NCI-H2227 (cell line): ENCODE data around the gene SERPINA12.

ENCODE experiments used
- DNase-seq: peaks from one replicate; lab custom pipeline; 2025; ENCODE audit not compliant: unreplicated experiment; lab: John Stamatoyannopoulos, UW

Gene SERPINA12

GRCh38 chr14:94509356-94509755 is at the start of gene SERPINA12:
TSS of gene SERPINA12 (minus strand) at chr14:94509469. CDS start at chr14:94498397, 11,072 bp downstream.
- DNase-seq, result no peak

GRCh38 chr14:94558842-94559241 is 49.6 kb upstream of the SERPINA12 start:
- DNase-seq, result no peak

- no peak for DNase-seq
These were observed 48.1 kb upstream of the SERPINA12 start for GRCh38 chr14:94557327-94557726.

DNA sequence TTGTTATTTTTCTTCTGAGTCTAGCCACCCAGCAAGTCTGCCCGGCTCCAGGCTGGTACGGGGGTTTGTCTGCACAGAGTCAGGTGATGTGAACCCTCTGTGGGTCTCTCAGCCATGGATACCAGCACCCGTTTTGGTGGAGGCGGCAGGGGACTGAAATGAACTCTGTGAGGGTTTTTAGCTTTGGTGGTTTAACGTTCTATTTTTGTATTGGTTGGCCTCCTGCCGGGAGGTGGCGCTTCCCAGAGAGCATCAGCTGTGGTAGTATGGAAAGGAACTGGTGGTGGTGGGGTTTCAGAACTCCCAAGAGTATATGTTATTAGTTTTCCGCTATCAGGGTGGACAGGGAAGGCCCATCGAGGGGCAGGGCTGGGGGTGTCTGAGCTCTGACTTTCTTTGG is 46.7 kb upstream of the SERPINA12 start:
- DNase-seq, result no peak

- no peak for DNase-seq
These were observed 40.8 kb upstream of the SERPINA12 start for GRCh38 chr14:94550041-94550440.

- DNase-seq, result peak; percentile 69
These were observed 40.0 kb upstream of the SERPINA12 start for GRCh38 chr14:94548999-94549985.

- no peak for DNase-seq
These were observed 39.1 kb upstream of the SERPINA12 start for GRCh38 chr14:94548131-94548998.

GRCh38 chr14:94547726-94548125 is 38.5 kb upstream of the SERPINA12 start:
- DNase-seq, result no peak

- no peak for DNase-seq
These were observed 37.9 kb upstream of the SERPINA12 start for GRCh38 chr14:94547151-94547680.

DNA sequence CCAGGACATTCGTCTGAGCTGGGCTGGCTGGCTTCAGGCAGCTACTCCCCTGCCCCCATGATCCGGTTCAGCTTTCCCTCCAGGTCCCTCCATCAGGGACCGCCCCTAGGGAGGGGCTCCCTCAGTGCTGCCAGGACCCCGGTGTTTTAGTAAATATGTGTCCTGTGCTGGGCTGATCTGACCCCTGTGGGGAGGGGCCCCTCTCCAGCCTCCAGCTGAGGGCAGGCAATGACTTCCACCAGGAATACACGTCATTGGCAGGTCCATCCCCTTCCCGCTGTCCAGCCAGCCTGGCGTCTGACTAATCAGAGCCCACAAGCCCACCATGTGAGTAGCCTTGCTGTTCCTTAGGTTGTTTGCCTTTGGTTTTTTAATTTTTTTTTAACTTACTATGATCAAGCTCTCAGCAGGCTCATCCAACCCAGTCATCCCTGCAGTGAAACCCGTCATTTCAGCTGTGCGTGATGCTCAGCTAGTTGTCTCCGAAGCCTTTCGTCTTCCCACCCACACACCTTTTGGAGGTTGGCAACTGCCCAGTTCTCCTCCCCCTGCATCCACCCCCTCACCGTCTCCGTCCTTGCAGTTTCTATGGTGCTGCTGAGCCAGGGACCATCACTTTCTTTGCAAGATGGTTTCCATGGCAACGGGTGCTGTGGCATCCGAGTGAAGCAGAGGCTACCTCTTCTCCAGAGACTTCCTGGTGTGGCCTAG is 36.0 kb upstream of the SERPINA12 start:
- peak; percentile 87 for DNase-seq

DNA sequence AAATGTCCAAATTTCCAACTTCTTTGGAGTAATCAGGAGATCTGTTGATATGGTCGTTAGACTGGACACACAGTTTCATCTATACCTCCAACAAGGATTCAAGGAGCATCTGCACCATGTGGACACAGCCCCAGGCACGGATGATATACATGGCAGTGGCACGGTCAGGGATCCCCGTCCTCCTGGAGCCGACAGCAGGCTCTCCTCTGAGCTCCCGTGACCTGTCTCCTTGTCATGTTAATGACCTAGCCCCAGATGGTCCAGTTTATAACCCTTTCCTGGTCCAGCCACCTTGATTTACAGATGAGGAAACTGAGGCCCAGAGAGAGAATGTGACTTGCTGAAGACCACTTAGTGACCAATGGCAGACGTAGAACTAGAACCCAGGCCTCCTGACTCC is 35.5 kb upstream of the SERPINA12 start:
- DNase-seq, result no peak

GRCh38 chr14:94543449-94544124 is 34.3 kb upstream of the SERPINA12 start:
- DNase-seq, result no peak

DNA sequence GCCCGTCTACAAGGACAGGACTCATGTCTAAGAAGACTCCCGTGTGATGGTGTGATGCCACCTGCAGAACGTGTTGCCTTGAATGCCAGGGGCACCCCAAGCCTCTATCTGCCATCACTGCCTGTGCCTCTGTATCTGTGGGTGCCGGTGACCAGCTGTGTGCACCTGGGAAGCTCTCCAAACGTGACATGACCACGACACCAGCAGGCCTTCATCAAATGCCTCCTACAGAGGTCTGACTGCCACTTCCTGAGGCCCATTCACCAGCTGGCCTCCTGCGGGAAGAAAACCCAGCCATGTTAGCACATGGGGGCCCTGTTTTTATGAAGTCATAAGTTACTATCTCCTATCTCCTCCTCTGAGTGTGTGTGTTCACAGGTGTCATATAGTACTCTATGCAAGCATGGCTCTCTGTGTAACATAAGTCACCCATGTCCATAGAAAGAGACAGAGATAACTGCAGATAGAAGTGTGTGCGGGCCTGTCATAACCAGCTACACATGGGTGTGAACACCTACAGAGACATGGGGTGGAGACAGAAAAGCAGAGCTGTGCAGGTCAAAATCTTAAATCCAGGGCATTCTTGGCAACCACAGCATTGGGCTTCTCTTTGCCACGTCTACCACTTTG is 33.7 kb upstream of the SERPINA12 start:
- DNase-seq, result no peak

DNA sequence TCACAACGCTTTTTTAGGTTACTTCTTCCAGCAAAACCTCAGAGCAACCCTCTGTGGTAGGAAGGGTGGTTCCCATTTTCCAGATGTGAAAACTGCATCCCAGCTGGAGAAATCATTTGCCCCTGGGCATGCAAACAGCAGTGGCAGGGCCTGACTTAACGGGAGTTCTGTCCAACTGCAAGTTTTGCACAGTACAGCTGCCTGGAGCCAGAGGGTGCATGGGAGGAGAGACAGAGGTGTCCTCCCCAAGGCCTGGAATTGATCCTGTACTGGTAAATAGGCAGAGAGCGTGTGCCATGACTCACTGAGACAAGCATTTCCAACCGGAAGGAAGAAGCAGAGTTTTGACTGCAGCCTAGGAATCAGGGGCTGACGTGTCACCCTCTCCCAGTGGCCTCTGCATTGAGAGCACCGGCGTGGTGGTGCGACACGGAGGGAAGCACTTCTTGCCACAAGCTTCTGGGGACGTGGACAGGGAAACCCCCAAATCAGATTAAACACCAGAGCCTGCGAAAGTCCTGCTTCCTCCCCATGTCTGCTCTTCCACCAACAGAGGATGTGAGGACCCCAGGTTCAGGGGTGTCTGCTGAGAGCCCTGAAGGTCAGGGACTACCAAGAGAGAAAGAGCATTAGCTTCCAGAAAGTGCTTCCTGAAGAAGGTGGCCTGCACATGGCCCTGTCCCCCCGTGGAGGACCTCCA is 33.0 kb upstream of the SERPINA12 start:
- DNase-seq, result no peak

DNA sequence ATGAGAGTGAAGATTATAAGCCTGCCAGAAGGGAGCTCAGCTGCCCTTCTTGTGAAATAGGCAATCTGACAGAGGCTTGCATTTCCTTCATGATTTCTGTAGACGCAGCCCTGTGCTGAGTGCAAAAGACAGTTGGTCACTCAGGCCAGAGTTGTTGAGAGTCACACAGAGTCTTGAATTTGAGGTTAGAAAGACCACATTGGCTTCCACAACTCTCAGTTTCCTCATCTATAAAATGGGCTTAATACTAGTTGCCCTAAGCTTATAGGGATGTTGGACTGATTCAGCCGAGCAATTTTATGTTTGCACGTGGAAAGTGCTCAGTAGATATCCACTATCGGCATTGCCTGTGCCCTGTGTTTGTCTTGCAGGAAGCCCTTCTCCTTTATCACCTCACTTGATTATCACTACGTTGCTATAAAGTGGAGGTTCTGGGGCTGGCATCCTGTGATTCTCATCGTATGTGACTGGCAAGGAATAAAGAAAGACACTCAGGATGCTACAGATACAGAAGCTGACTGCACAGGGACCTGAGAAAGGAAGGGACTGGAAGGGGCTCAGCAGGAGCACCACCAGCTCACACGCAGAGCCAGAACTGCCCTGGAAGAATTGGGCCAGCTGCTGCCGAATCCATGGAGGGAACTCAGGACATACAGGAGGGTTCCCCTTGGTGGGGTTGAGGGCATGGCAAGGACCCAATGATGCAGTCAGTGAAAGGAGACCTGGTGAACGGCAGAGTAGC is 32.1 kb upstream of the SERPINA12 start:
- DNase-seq, result no peak

- DNase-seq, result no peak
These were observed 30.9 kb upstream of the SERPINA12 start for GRCh38 chr14:94540031-94540794.

DNA sequence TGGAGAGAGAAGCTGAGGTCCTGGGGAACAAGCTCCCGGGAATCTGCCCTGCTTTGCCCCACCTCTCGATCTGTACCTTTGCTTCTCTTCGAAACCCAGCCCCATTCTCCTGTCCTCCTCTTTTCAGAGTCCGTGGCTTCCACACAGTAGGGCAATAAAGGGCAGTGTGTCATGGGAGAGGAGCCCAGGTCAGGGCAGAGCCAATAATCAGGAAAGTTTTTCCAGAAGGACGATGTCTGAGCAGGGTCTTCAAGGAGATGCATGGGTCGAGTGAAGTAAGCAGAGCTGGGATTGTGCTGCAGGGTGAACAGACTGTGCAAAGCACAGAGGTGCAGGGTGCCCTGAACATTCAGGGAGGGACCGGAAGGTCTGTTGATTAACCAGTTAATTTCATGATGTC is 29.9 kb upstream of the SERPINA12 start:
- DNase-seq, result no peak
